Epithelial cell of esophagus (primary cell): ENCODE results near the gene C14orf119.
"Not testable (repeated sequence)": the region's sequence is repeated elsewhere in the genome, so short reads cannot be mapped to it uniquely, and the experiment has no call there.

Experiments
- DNase-seq: peaks from one replicate; pipeline ENCODE4 v3.0.0; 2010; ENCODE audit warnings: low read depth
- H3K4me3 ChIP-seq: 2 replicates; pipeline ENCODE4 v1.5.1; 2011; ENCODE audit warnings: mild to moderate bottlenecking, low read length, control low read depth
- TF ChIP-seq, protein P1 (sequence below): IDR thresholded peaks from 2 replicates; pipeline ENCODE4 v1.5.1; 2011; ENCODE audit warnings: low read depth, mild to moderate bottlenecking, low read length, control low read depth, inconsistent platforms; ENCODE audit not compliant: insufficient read depth; ENCODE audit errors: missing control alignments

Gene C14orf119

DNA sequence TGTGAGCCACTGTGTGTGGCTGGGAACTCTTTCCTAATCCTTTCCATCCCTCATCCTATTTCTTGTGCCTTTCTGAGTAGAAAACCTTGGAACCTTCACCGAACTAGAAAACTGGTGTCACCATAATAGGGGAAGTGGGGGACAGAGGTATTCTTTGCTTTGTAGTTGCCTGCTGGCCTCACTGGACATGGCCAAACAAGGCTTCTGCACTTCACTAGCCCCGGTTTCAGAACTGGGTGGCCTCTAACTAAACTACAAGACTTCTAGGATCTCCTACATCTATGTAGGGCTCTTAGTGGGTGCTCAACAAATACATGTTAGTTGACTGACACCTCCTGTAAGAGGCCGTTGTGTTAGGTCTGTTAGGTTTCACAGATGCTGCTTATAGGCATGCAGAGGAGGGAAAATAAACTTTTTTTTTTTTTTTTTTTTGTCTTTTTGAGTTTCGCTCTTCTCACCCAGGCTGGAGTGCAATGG lies 10.1 kb downstream of the C14orf119 start:
- no peak overlapping the region for H3K4me3 ChIP-seq
- TF ChIP-seq, protein P1, sequence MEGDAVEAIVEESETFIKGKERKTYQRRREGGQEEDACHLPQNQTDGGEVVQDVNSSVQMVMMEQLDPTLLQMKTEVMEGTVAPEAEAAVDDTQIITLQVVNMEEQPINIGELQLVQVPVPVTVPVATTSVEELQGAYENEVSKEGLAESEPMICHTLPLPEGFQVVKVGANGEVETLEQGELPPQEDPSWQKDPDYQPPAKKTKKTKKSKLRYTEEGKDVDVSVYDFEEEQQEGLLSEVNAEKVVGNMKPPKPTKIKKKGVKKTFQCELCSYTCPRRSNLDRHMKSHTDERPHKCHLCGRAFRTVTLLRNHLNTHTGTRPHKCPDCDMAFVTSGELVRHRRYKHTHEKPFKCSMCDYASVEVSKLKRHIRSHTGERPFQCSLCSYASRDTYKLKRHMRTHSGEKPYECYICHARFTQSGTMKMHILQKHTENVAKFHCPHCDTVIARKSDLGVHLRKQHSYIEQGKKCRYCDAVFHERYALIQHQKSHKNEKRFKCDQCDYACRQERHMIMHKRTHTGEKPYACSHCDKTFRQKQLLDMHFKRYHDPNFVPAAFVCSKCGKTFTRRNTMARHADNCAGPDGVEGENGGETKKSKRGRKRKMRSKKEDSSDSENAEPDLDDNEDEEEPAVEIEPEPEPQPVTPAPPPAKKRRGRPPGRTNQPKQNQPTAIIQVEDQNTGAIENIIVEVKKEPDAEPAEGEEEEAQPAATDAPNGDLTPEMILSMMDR, result no peak
- DNase-seq, result no peak

- TF ChIP-seq, protein P1, result no peak
- no peak for DNase-seq
- no peak overlapping the region for H3K4me3 ChIP-seq
Measured at GRCh38 chr14:23106747-23107045, 11.4 kb downstream of the C14orf119 start.

GRCh38 chr14:23107620-23108019 lies 12.3 kb downstream of the C14orf119 start:
- H3K4me3 ChIP-seq, DNase-seq: not testable (repeated sequence)

DNA sequence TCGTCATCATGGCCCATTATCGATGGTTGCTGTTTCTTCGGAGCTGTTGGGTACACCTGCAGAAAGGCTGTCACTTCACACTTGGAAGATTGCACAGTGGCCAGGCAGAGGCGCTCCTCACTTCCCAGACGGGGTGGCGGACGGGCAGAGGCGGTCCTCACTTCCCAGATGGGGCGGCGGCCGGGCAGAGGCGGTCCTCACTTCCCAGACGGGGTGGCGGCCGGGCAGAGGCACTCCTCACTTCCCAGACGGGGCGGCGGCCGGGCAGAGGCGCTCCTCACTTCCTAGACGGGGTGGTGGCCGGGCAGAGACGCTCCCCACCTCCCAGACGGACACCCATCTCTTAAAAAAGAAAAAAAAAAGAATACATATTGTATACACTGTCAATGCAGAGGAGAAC lies 12.9 kb downstream of the C14orf119 start:
- not testable (repeated sequence) for H3K4me3 ChIP-seq, DNase-seq

- TF ChIP-seq, protein P1, result no peak
- H3K4me3 ChIP-seq, result no peak overlapping the region
- DNase-seq, result no peak
Measured at GRCh38 chr14:23109769-23110168, 14.5 kb downstream of the C14orf119 start.

- TF ChIP-seq, protein P1, result no peak
- H3K4me3 ChIP-seq, result no peak overlapping the region
- no peak for DNase-seq
Measured at GRCh38 chr14:23110579-23111365, 15.5 kb downstream of the C14orf119 start.

DNA sequence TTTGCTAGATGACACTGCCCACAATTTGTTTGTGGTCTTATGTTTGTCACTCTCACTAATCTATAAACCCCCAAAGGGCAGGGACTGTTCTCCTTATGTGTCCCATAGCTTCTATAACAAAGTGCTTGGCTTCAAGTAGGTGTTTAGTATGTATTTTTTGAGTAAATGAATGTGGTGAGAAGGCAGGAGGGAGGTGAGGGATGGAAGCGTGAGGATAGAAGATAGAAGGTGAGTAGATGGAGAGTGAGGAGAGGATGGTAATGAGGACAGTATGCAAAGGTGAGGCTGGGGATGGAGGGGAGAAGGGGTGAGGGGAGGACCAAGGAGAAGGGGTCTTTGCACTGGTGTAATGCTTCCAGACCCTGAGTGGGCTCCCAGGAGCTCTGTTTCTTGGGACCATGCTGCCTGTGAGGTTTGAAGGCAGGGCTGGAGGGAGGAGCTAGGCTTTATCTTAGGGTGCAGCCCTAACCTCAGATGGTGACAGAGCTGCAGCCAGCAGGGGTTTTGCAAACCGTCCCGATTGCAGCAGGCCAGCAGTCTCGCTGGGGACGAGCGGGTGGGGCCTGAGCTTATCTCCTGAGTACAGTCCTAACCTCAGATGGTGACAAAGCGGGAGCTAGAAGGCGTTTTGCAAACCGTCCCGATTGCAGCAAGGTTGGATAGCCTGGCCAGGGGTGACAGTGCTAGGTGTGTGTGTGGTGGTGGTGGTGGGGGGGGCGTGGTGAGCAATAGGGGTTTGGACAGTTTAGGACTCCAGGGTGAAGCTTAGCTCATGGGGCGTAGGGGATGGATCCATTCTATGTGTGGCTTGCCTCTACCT lies 17.3 kb downstream of the C14orf119 start:
- DNase-seq, result no peak
- TF ChIP-seq, protein P1, result no peak
- no peak overlapping the region for H3K4me3 ChIP-seq

DNA sequence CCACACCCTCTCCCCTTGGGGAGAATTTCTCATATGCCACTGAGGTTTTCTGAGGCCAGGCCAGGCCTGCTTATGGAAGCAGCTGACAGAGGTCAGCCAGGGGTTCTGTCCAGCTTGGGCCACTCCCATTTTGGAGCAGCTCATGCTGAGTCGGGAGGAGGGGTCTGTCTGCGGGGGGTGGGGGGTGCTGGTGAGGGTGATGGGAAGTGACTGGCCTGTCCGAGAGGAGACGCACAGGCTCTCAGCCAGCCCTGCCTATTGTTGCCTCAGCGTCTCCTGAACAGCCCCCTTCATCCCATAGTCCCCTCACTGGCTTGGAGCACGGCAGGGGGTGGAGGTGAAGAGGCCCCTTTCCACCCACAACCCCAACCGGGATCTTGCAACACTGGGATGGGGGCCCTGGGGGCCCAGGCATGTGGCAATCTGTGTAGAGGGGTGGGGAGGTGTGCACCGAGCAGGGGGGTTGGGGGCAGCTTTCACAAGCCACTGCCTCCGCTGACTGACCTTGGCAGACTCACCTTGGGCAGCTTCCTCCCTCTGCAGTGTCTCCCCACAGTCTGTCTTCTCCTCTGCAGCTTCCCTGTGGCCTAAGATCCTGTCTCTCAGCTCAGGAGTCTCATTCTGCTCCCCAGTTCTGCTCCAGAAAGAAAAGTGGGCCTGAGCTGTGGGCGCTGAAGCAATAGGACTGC lies 18.3 kb downstream of the C14orf119 start:
- no peak overlapping the region for H3K4me3 ChIP-seq
- TF ChIP-seq, protein P1, result no peak
- no peak for DNase-seq
